Spinal cord (tissue), 10 donors: ENCODE data around the gene PDLIM7. TPM values are rescaled to one million over a fixed set of nuclear protein-coding genes. Genes with fewer than 3 reads are reported as not detected.

ENCODE experiments used
- DNase-seq, 6 donors: peaks; one replicate each; pipeline versions ENCODE4 v3.0.0 to v3.0.0-alpha.2; 2013 to 2015; ENCODE audit warnings: low spot score in 6 of 6, low read depth in 4 of 6
- H3K27ac ChIP-seq: one replicate; pipeline ENCODE4 v1.5.1; 2013; ENCODE audit warnings: low read depth, low read length, control low read depth
- H3K27me3 ChIP-seq: one replicate; pipeline ENCODE4 v1.6.1; 2013; ENCODE audit warnings: low read length; ENCODE audit not compliant: control insufficient read depth, insufficient read depth
- H3K36me3 ChIP-seq: one replicate; pipeline ENCODE4 v1.6.1; 2013; ENCODE audit warnings: low read length; ENCODE audit not compliant: control insufficient read depth, insufficient read depth
- H3K4me1 ChIP-seq: one replicate; pipeline ENCODE4 v1.6.1; 2013; ENCODE audit warnings: low read length; ENCODE audit not compliant: control insufficient read depth, insufficient read depth
- H3K4me3 ChIP-seq: one replicate; pipeline ENCODE4 v1.5.1; 2013; ENCODE audit warnings: low read depth, low read length, control low read depth
- H3K9me3 ChIP-seq: one replicate; pipeline ENCODE4 v1.6.1; 2013; ENCODE audit warnings: low read length; ENCODE audit not compliant: control insufficient read depth, insufficient read depth
- WGBS: methylation state at CpG from one replicate; pipeline ENCODE4 v1.1.5; 2013; ENCODE audit warnings: missing lambda C conversion rate; ENCODE audit not compliant: insufficient coverage; 5-methylcytosine and 5-hydroxymethylcytosine counted together
- polyA plus RNA-seq, 2 donors: library from polyadenylated mRNA; unstranded; fragments of 120-200 nt; gene quantifications; one replicate each; pipeline ENCODE4 v1.2.1, GENCODE V29; 2013; ENCODE audit not compliant: insufficient read length in 2 of 2
- total RNA-seq, 2 donors: library from RNA; depleted of rRNA in 1 of 2; stranded (reverse); fragments of 120-200 nt in 1 of 2; fragments of >200 nt in 1 of 2; gene quantifications; one replicate each; pipeline versions ENCODE4 v1.2.3 to v1.2.4, GENCODE V29; 2013 to 2014
- donor health status: healthy.

The PDLIM7 gene
- total and polyA plus RNA-seq, 4 donors = 23.4 to 128 (median 64.2) TPM

DNA sequence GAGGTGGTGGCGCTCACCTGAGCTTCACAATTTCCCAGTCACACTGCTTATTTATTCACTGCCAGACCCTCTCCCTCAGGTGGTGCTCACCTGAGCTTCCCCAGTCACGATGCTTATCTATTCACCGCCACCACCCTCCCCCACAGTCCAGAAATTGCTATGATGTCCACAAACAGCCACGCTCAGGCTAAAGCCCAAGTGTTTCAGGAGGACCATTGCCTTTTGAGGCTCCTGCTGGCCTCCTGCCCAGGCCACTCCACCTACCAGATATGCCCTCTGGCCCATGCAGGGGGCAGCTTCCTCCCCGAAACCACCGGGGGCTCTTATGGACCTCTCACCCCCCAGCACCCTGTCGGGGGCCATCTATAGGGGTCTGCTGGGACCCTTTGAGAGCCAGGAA is 4.6 kb downstream of the PDLIM7 start:
- Histone ChIP-seq H3K4me3 (no peak overlapping the region), H3K27me3 (peaks cover 2% of the 10 kb centered on the region), H3K27ac (no peak overlapping the region), H3K9me3 (no peaks in the 10 kb centered on the region), H3K36me3 (peaks cover 73% of the 10 kb centered on the region), H3K4me1 (peaks cover 63% of the 10 kb centered on the region)
- no peak for DNase-seq
- WGBS = 95% methylated on average over 7 of the region's 7 CpGs

DNA sequence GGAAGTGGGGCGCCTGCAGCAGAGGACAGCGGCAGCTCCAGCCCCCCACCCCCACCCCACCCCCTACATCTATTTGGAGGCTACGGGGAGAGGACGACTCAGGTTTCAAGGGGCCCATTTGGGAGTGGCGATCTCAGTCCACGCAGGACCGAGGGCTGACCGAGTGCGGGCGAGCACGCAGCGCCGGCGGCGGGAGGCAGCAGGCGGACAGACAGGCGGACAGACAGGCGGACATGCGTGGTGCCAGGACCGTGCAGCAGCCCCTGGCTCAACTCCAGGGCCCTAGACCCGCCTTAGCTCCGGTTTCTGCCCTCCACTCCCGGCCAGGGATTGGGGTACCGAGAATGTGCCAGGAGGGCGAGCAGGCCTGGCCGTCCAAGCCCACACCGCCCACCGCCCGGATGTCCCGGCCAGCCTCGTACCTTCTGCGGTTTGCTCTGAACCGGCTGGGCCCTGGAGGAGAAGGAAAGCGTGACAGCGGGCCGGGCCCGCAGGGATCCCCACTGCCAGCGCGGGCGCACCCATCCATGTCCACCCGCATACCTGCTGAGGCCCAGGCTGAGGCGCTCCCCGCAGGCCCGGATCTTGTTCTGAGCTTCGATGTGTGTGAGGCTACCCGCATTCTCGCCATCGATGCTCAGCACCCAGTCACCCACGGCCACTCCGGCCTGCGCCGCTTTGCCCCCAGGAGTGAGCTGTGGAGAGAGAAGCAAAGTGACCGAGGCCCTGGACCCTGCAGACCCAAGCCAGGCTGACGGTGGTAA is 5.2 kb downstream of the PDLIM7 start:
- Histone ChIP-seq H3K36me3 (peaks cover 78% of the 10 kb centered on the region), H3K27ac (no peak overlapping the region), H3K4me3 (no peak overlapping the region), H3K4me1 (peaks cover 58% of the 10 kb centered on the region), H3K9me3 (no peaks in the 10 kb centered on the region), H3K27me3 (no peaks in the 10 kb centered on the region)
- 93% methylated on average over 51 of the region's 54 CpGs for WGBS
- DNase-seq = no peak

- 46% methylated on average over 27 of the region's 43 CpGs for WGBS
- H3K36me3 ChIP-seq = peaks cover 79% of the 10 kb centered on the region
- H3K4me3 ChIP-seq = no peak overlapping the region
- no peaks in the 10 kb centered on the region for H3K27me3 ChIP-seq
- peaks cover 51% of the 10 kb centered on the region for H3K4me1 ChIP-seq
- DNase-seq = peak in 1 of 6 donors; percentile 39
- H3K9me3 ChIP-seq = no peaks in the 10 kb centered on the region
- no peak overlapping the region for H3K27ac ChIP-seq
Observed at GRCh38 chr5:177491429-177491945, 5.9 kb downstream of the PDLIM7 start.

DNA sequence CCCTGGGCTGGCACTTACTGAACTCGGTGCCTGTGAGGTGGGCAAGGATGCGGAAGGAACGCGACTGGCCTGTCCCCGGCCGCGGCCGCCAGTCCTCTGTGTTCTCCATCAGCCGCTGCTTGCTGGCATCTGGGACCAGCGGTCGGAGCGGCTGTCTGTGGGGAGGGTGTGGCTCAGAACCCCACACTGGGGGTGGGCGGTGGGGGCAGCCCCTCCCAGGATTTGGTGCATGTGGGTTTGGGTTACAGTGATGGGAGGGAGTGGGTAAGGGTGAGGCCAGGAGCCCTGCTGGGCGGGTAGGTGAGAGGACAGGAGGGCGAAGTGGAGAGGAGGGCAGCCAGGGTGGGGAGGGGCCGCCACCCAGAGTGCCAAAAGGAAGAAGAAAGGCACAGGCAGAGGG is 6.4 kb downstream of the PDLIM7 start:
- H3K36me3 ChIP-seq = peaks cover 75% of the 10 kb centered on the region
- H3K27ac ChIP-seq = no peak overlapping the region
- no peak overlapping the region for H3K4me3 ChIP-seq
- 85% methylated on average over 15 of the region's 16 CpGs for WGBS
- no peaks in the 10 kb centered on the region for H3K9me3 ChIP-seq
- H3K4me1 ChIP-seq = peaks cover 46% of the 10 kb centered on the region
- H3K27me3 ChIP-seq = no peaks in the 10 kb centered on the region
- no peak for DNase-seq

- H3K36me3 ChIP-seq = peaks cover 76% of the 10 kb centered on the region
- peaks cover 40% of the 10 kb centered on the region for H3K4me1 ChIP-seq
- no peak for DNase-seq
Observed at GRCh38 chr5:177490311-177490991, 7.0 kb downstream of the PDLIM7 start.

DNA sequence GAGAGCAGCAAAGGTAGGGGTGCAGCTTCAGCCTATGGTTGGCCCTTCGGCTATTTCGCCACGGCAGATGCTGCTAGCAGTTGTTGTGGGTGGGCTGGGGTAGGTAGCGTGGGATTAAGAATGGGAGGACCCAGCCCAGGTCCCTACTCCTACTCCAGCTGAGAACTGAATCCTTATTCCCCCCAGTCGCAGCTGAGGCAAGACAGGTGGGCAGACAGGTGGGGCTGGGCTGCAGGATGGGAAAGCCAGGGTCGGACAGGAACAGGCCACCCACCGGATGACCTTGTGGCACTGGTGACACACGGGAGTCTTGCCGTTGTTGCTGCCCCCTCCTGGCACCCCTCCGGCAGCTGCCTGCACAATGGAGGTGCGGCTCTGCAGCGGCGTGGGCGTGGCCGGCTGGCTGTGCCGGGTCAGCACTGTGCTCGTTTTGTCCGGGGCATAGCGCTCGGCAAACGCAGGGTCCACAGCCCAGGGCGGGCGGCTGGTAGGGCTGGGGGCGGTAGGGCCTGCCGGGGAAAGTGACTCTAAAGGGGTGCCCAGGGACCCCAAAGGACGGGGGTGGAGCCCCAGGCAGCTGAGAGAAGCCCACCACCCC is 8.2 kb downstream of the PDLIM7 start:
- H3K36me3 ChIP-seq = peaks cover 76% of the 10 kb centered on the region
- H3K4me3 ChIP-seq = no peak overlapping the region
- no peaks in the 10 kb centered on the region for H3K27me3 ChIP-seq
- H3K27ac ChIP-seq = no peak overlapping the region
- 61% methylated on average over 21 of the region's 26 CpGs for WGBS
- H3K9me3 ChIP-seq = no peaks in the 10 kb centered on the region
- no peak for DNase-seq
- peaks cover 28% of the 10 kb centered on the region for H3K4me1 ChIP-seq

More at GRCh38 chr5:177490311-177490991, 7.0 kb downstream of the PDLIM7 start:
- Histone ChIP-seq H3K9me3 (no peaks in the 10 kb centered on the region), H3K27me3 (no peaks in the 10 kb centered on the region), H3K27ac (no peak overlapping the region), H3K4me3 (no peak overlapping the region)
- WGBS = 93% methylated on average over 15 of the region's 15 CpGs

DNA sequence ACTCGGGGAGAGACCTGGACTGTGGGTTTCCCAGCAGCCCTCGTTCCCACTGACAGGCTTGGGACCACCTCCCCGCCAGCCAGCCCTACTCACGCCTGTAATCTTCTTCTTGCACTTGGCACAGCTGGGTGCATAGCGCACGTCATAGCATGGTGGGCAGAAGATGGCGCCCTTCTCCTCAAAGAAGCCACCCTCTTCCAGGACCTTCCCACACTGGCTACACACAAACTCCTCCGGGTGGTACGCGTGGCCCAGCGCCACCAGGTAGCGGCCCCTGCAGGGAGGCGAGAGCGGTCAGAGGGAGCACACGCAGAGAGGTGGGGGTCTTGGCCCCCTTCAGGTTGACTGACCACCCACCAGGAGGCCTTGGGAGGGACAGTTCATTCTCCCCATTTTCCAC is 9.4 kb downstream of the PDLIM7 start:
- H3K36me3 ChIP-seq = peaks cover 82% of the 10 kb centered on the region
- no peak for DNase-seq
- H3K9me3 ChIP-seq = no peaks in the 10 kb centered on the region
- 77% methylated on average over 10 of the region's 15 CpGs for WGBS
- no peak overlapping the region for H3K27ac ChIP-seq
- H3K4me3 ChIP-seq = no peak overlapping the region
- peaks cover 17% of the 10 kb centered on the region for H3K4me1 ChIP-seq
- H3K27me3 ChIP-seq = no peaks in the 10 kb centered on the region

DNA sequence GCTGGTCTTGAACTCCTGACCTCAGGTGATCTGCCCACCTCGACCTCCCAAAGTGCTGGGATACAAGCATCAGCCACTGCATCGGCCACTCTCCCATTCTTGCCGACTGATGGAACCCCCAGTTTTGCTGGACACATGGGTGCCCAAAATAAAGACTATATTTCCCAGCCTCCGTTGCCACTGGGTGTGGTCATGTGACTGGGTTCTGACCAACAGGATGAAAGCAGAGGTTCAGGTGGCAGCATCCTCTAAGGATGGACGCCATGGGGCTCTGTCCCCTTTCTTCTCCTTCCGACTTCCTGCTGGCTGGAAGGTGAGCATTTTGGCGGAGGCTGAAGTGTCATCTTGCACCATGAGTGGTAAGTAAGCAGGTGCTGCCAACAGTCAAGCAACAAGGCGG is 10.3 kb downstream of the PDLIM7 start:
- DNase-seq = no peak
- WGBS = 97% methylated on average over 6 of the region's 8 CpGs
- Histone ChIP-seq H3K27me3 (no peaks in the 10 kb centered on the region), H3K27ac (no peak overlapping the region), H3K9me3 (no peaks in the 10 kb centered on the region), H3K4me3 (no peak overlapping the region), H3K36me3 (peaks cover 82% of the 10 kb centered on the region), H3K4me1 (peaks cover 17% of the 10 kb centered on the region)

DNA sequence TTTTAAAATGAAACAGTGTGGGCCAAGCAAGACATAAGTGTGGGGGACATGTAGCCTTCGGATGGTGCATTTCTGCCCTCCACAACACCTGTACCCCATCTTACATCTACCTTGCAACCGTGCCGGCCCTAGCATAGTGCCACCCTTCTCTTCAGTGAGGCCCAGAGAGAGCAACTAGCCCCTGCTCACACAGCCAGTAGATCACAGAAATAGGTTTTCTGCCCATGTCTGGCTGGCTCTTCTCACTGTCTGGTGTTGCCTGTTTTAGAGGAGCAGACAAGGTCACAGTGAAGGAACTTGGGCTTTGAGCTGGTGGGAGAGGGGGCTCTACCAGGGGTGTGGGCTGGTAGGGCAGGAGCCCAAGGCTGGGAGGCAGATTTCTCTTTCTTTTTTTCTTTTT is 11.1 kb downstream of the PDLIM7 start:
- WGBS = 92% methylated on average over 3 of the region's 3 CpGs
- peaks cover 79% of the 10 kb centered on the region for H3K36me3 ChIP-seq
- H3K4me3 ChIP-seq = no peak overlapping the region
- no peaks in the 10 kb centered on the region for H3K9me3 ChIP-seq
- H3K27me3 ChIP-seq = no peaks in the 10 kb centered on the region
- no peak overlapping the region for H3K27ac ChIP-seq
- no peak for DNase-seq
- H3K4me1 ChIP-seq = peaks cover 15% of the 10 kb centered on the region
